LNCaP clone FGC (cell line): Measurements from ENCODE around the gene C17orf58.
"Not testable (repeated sequence)": the region's sequence is repeated elsewhere in the genome, so short reads cannot be mapped to it uniquely, and the experiment has no call there.

ENCODE experiments used
- DNase-seq: peaks from one replicate; pipeline ENCODE4 v3.0.0-alpha.2; 2011; ENCODE audit warnings: low read depth
- H3K4me3 ChIP-seq: 2 replicates; pipeline ENCODE4 v1.5.1; 2011; ENCODE audit warnings: mild to moderate bottlenecking, low read depth, low read length, control low read depth
- CTCF ChIP-seq: IDR thresholded peaks from 2 replicates; pipeline ENCODE4 v1.5.1; 2012; ENCODE audit warnings: mild to moderate bottlenecking; ENCODE audit not compliant: control insufficient read depth, insufficient read depth; ENCODE audit errors: extremely low read depth

The C17orf58 gene

GRCh38 chr17:67996301-67997171, at the start of gene C17orf58:
TSS of gene C17orf58 (minus strand) at chr17:67996469. CDS start at chr17:67996198, 271 bp downstream.
- peak within 1 kb of the TSS; percentile 70 for H3K4me3 ChIP-seq
- not testable (repeated sequence) for DNase-seq

GRCh38 chr17:68036304-68037147, 40.3 kb upstream of the C17orf58 start:
- no peak for TF ChIP-seq CTCF
- no peak for DNase-seq
- peak overlapping the region; percentile 79 for H3K4me3 ChIP-seq

GRCh38 chr17:68035523-68036303, 39.4 kb upstream of the C17orf58 start, which contains the start of gene KPNA2:
TSS of gene KPNA2 (plus strand) at chr17:68035735. CDS start at chr17:68037133, 1,398 bp downstream.
- TF ChIP-seq CTCF: no peak
- peak within 1 kb of the TSS; percentile 79 for H3K4me3 ChIP-seq
- peak; percentile 94 for DNase-seq

- no peak for DNase-seq
- H3K4me3 ChIP-seq: peak overlapping the region; percentile 48
- no peak for TF ChIP-seq CTCF
Measured at GRCh38 chr17:68035131-68035522, 38.9 kb upstream of the C17orf58 start.

GRCh38 chr17:68034452-68034776, 38.1 kb upstream of the C17orf58 start:
- DNase-seq: no peak
- no peak for TF ChIP-seq CTCF
- no peak overlapping the region for H3K4me3 ChIP-seq

GRCh38 chr17:68033636-68034451, 37.6 kb upstream of the C17orf58 start:
- no peak overlapping the region for H3K4me3 ChIP-seq
- no peak for DNase-seq
- no peak for TF ChIP-seq CTCF
